Tracheal epithelial cell (primary cell): Measurements from ENCODE around the gene PRDM2. TPM values are rescaled to one million over a fixed set of nuclear protein-coding genes. Genes with fewer than 3 reads are reported as not detected.

Experiments used
- total RNA-seq: library from RNA; depleted of rRNA; stranded (reverse); fragments of >200 nt; gene quantifications from 2 replicates; pipeline ENCODE4 v1.2.1, GENCODE V29; 2014

The PRDM2 gene, protein sequence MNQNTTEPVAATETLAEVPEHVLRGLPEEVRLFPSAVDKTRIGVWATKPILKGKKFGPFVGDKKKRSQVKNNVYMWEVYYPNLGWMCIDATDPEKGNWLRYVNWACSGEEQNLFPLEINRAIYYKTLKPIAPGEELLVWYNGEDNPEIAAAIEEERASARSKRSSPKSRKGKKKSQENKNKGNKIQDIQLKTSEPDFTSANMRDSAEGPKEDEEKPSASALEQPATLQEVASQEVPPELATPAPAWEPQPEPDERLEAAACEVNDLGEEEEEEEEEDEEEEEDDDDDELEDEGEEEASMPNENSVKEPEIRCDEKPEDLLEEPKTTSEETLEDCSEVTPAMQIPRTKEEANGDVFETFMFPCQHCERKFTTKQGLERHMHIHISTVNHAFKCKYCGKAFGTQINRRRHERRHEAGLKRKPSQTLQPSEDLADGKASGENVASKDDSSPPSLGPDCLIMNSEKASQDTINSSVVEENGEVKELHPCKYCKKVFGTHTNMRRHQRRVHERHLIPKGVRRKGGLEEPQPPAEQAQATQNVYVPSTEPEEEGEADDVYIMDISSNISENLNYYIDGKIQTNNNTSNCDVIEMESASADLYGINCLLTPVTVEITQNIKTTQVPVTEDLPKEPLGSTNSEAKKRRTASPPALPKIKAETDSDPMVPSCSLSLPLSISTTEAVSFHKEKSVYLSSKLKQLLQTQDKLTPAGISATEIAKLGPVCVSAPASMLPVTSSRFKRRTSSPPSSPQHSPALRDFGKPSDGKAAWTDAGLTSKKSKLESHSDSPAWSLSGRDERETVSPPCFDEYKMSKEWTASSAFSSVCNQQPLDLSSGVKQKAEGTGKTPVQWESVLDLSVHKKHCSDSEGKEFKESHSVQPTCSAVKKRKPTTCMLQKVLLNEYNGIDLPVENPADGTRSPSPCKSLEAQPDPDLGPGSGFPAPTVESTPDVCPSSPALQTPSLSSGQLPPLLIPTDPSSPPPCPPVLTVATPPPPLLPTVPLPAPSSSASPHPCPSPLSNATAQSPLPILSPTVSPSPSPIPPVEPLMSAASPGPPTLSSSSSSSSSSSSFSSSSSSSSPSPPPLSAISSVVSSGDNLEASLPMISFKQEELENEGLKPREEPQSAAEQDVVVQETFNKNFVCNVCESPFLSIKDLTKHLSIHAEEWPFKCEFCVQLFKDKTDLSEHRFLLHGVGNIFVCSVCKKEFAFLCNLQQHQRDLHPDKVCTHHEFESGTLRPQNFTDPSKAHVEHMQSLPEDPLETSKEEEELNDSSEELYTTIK (N-terminal part only)
- 4.6 and 8.7 TPM in 2 replicates for total RNA-seq

GRCh38 chr1:13699936-13700520, at the start of gene PRDM2:
TSS of gene PRDM2 (plus strand) at chr1:13700188. CDS start at chr1:13715606, 15,418 bp downstream.

Other genes with a start within 250 kb of the PRDM2 start
- not detected in 2 replicates for gene LRRC38, start 186.2 kb upstream of the PRDM2 start, total RNA-seq
- 3.8 and 11.1 TPM in 2 replicates for gene PDPN, start 116.4 kb upstream of the PRDM2 start, total RNA-seq